WTC11 (cell line): ENCODE results near the gene PAQR6.

Source experiments
- AFF4 ChIP-seq: sonication (generic); formaldehyde crosslinking; IDR thresholded peaks from 2 replicates; pipeline ENCODE4 v1.8.1; 2023; ENCODE audit warnings: mild to moderate bottlenecking, missing genetic modification reagents, borderline replicate concordance
- CTCF ChIP-seq: fragments of 200-600 bp; IDR thresholded peaks from 2 replicates; pipeline ENCODE4 v1.8.0; 2022; ENCODE audit warnings: antibody characterized with exemption
- E2F4 ChIP-seq: sonication (generic); formaldehyde crosslinking; IDR thresholded peaks from 2 replicates; pipeline ENCODE4 v1.8.1; 2022; ENCODE audit warnings: low read depth, mild to moderate bottlenecking, moderate library complexity, missing genetic modification reagents, borderline replicate concordance
- IRF2 ChIP-seq: sonication (generic); formaldehyde crosslinking; IDR thresholded peaks from 2 replicates; pipeline ENCODE4 v1.8.0; 2022; ENCODE audit warnings: low read depth, missing genetic modification reagents, borderline replicate concordance
- MYBL2 ChIP-seq: sonication (generic); formaldehyde crosslinking; IDR thresholded peaks from 2 replicates; pipeline ENCODE4 v1.8.1; 2023; ENCODE audit warnings: mild to moderate bottlenecking, moderate library complexity, missing genetic modification reagents
- NFE2L1 ChIP-seq: sonication (generic); formaldehyde crosslinking; IDR thresholded peaks from 2 replicates; pipeline ENCODE4 v1.8.1; 2023; ENCODE audit warnings: missing genetic modification reagents
- NFYB ChIP-seq: sonication (generic); formaldehyde crosslinking; conservative IDR thresholded peaks from 2 replicates; pipeline ENCODE4 v1.8.0; 2022; ENCODE audit warnings: low read depth, missing genetic modification reagents
- NR2C2 ChIP-seq: sonication (generic); formaldehyde crosslinking; IDR thresholded peaks from 2 replicates; pipeline ENCODE4 v1.8.0; 2022; ENCODE audit warnings: mild to moderate bottlenecking, missing genetic modification reagents
- STAT6 ChIP-seq: sonication (generic); formaldehyde crosslinking; conservative IDR thresholded peaks from 2 replicates; pipeline ENCODE4 v1.8.1; 2023; ENCODE audit warnings: mild to moderate bottlenecking, low read depth, missing genetic modification reagents, moderate library complexity
- TEAD1 ChIP-seq: sonication (generic); formaldehyde crosslinking; IDR thresholded peaks from 2 replicates; pipeline ENCODE4 v1.8.0; 2022; ENCODE audit warnings: mild to moderate bottlenecking, missing genetic modification reagents
- ZNF219 ChIP-seq: sonication (generic); formaldehyde crosslinking; IDR thresholded peaks from 2 replicates; pipeline ENCODE4 v1.8.0; 2023; ENCODE audit warnings: missing genetic modification reagents, mild to moderate bottlenecking, borderline replicate concordance
- ZNF416 ChIP-seq: fragments of 250-450 bp; sonication (Bioruptor Pico); IDR thresholded peaks from 2 replicates; pipeline ENCODE4 v1.9.0; 2021; ENCODE audit warnings: mild to moderate bottlenecking, inconsistent platforms
- ZNF423 ChIP-seq: fragments of 250-450 bp; sonication (Bioruptor Pico); IDR thresholded peaks from 2 replicates; pipeline ENCODE4 v2.1.2; 2022; ENCODE audit warnings: mild to moderate bottlenecking, moderate library complexity

- TF ChIP-seq CTCF (no peak), NFE2L1 (CRISPR knock-in tag) (no peak), ZNF423 (CRISPR knock-in tag) (no peak), NR2C2 (CRISPR knock-in tag) (no peak), TEAD1 (CRISPR knock-in tag) (peak; percentile 80; the same call in 1 of the 2 replicates), NFYB (CRISPR knock-in tag) (peak; percentile 97), ZNF416 (CRISPR knock-in tag) (no peak), STAT6 (CRISPR knock-in tag) (no peak), AFF4 (CRISPR knock-in tag) (no peak), E2F4 (0 out of 2 replicates have a peak, but pooled peaks have one; percentile 39), ZNF219 (CRISPR knock-in tag) (no peak), IRF2 (CRISPR knock-in tag) (no peak), MYBL2 (CRISPR knock-in tag) (peak; percentile 84; the same call in 1 of the 2 replicates)
Measured at GRCh38 chr1:156212833-156213643, 34.8 kb downstream of the PAQR6 start, which contains the start of gene PMF1.
